WERI-Rb-1 (cell line): ENCODE measurements around the gene SPAG9.
A peak's percentile ranks its signal among the peaks of the same experiment; 100 is the strongest.

ENCODE experiments used
- DNase-seq: peaks from one replicate; pipeline ENCODE4 v3.0.0-alpha.2; 2020
- H3K27ac ChIP-seq: fragments of 250-450 bp; sonication (Bioruptor Pico); 2 replicates; pipeline ENCODE4 v1.5.1; 2020; ENCODE audit warnings: mild to moderate bottlenecking, moderate library complexity
- H3K27me3 ChIP-seq: fragments of 250-450 bp; sonication (Bioruptor Pico); 2 replicates; pipeline ENCODE4 v1.5.1; 2021; ENCODE audit warnings: mild to moderate bottlenecking, low read depth, moderate library complexity; ENCODE audit not compliant: insufficient read depth, severe bottlenecking
- H3K36me3 ChIP-seq: fragments of 250-450 bp; sonication (Bioruptor Pico); 2 replicates; pipeline ENCODE4 v1.5.1; 2020; ENCODE audit warnings: mild to moderate bottlenecking, moderate library complexity
- H3K4me3 ChIP-seq: 2 replicates; pipeline ENCODE4 v1.5.1; 2011; ENCODE audit warnings: low read depth, mild to moderate bottlenecking, control low read depth, low read length
- H3K9me3 ChIP-seq: fragments of 250-450 bp; sonication (Bioruptor Pico); 2 replicates; pipeline ENCODE4 v1.5.1; 2021; ENCODE audit warnings: mild to moderate bottlenecking, moderate library complexity; ENCODE audit not compliant: severe bottlenecking
- CTCF ChIP-seq: IDR thresholded peaks from 2 replicates; pipeline ENCODE4 v1.5.1; 2011; ENCODE audit warnings: low read depth, mild to moderate bottlenecking, control low read depth, inconsistent platforms, low read length

SPAG9 gene

GRCh38 chr17:51000835-51001638 is 119.6 kb downstream of the SPAG9 start:
- no peak overlapping the region for H3K4me3 ChIP-seq
- H3K27me3 ChIP-seq, result no peaks in the 10 kb centered on the region
- TF ChIP-seq CTCF, result peak; percentile 20; the same call in 1 of the 2 replicates
- H3K27ac ChIP-seq, result no peak overlapping the region
- peaks cover 94% of the 10 kb centered on the region for H3K36me3 ChIP-seq
- DNase-seq, result no peak
- no peaks in the 10 kb centered on the region for H3K9me3 ChIP-seq

- Histone ChIP-seq H3K36me3 (peaks cover 93% of the 10 kb centered on the region), H3K27me3 (no peaks in the 10 kb centered on the region), H3K9me3 (no peaks in the 10 kb centered on the region), H3K27ac (no peak overlapping the region), H3K4me3 (no peak overlapping the region)
- TF ChIP-seq CTCF, result no peak
- DNase-seq, result no peak
Observed at GRCh38 chr17:50995668-50996067, 125.0 kb downstream of the SPAG9 start.

GRCh38 chr17:50993544-50993943 is 127.1 kb downstream of the SPAG9 start:
- no peaks in the 10 kb centered on the region for H3K27me3 ChIP-seq
- peaks cover 92% of the 10 kb centered on the region for H3K36me3 ChIP-seq
- H3K4me3 ChIP-seq, result no peak overlapping the region
- DNase-seq, result no peak
- TF ChIP-seq CTCF, result no peak
- no peaks in the 10 kb centered on the region for H3K9me3 ChIP-seq
- H3K27ac ChIP-seq, result no peak overlapping the region

GRCh38 chr17:50989149-50989548 is 131.5 kb downstream of the SPAG9 start:
- Histone ChIP-seq H3K27me3 (no peaks in the 10 kb centered on the region), H3K4me3 (no peak overlapping the region), H3K36me3 (peaks cover 93% of the 10 kb centered on the region), H3K9me3 (no peaks in the 10 kb centered on the region), H3K27ac (no peak overlapping the region)
- TF ChIP-seq CTCF, result no peak
- no peak for DNase-seq

- DNase-seq, result no peak
- H3K27me3 ChIP-seq, result no peaks in the 10 kb centered on the region
- H3K27ac ChIP-seq, result no peak overlapping the region
- TF ChIP-seq CTCF, result no peak
- H3K4me3 ChIP-seq, result no peak overlapping the region
- H3K36me3 ChIP-seq, result peaks cover 93% of the 10 kb centered on the region
- no peaks in the 10 kb centered on the region for H3K9me3 ChIP-seq
Observed at GRCh38 chr17:50988427-50988826, 132.2 kb downstream of the SPAG9 start.
